ENCODE measurements around the gene COPA. TPM values are rescaled to one million over a fixed set of nuclear protein-coding genes. Genes with fewer than 3 reads are reported as not detected.

COPA gene
- polyA plus RNA-seq, 3 donors, result 76.7 to 199 (median 195) TPM

DNA sequence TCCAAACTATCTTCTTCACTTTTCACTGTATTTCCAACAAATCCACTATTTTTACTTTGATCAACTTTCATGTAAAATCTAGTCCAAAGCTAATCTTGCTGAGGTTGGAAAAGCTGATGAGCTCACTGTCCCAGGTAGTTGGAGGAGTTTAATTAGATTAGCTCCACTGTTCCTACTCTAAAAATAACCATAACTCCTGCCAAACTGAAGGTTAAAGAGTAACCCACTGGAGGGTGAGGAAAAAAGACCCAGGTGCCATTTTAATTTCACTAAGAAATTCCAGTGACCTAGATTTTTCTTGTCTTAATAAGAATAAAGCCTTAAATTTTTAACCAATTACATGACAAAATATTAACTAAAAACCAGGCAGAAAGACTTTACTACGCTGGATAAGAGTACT is 96.0 kb downstream of the COPA start:
- intact Hi-C loops (cut with micrococcal nuclease), result no loop called here
- no peak for DNase-seq
- no peak overlapping the region for H3K9ac ChIP-seq (ENCODE audit: insufficient read depth, low read length, poor library complexity, severe bottlenecking)

DNA sequence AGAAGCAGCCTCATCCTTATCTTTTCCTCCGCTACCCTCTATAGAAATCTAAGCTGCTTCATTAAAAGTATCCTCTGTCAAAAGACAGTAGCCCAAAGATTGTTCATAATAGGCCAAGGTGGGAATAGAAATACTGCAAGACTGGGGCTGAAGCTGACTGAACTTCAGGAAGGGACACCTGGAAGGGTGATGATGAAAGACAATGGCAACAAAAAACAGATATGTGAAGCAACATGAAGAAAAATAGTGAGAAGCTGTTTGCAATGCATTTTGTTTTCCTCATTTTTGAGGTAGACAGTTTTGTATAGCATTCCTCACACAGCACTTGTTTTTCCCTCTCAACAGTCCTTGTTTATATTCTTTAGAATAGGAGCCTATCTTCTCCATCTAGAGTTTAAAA is 97.6 kb downstream of the COPA start:
- H3K9me3 Mint-ChIP-seq, result no peaks in the 10 kb centered on the region
- peak overlapping the region in 1 of 7 donors; percentile 50 for H3K27ac Mint-ChIP-seq
- Histone ChIP-seq H3K4me3 (replicated peaks in 1 of 3; ENCODE audit: low read depth in 2 of 3, low read length in 3 of 3) (no peak overlapping the region), H4K20me1 (ENCODE audit: insufficient read depth, low read length) (peaks cover 63% of the 10 kb centered on the region), H2AFZ (ENCODE audit: insufficient read depth, low read depth, low read length, poor library complexity, severe bottlenecking) (no peak overlapping the region), H3K27me3 (ENCODE audit: control insufficient read depth in 2 of 2, insufficient read depth in 2 of 2, low read length in 2 of 2) (no peaks in the 10 kb centered on the region), H3K9ac (ENCODE audit: insufficient read depth, low read length, poor library complexity, severe bottlenecking) (no peak overlapping the region), H3K36me3 (replicated peaks in 1 of 2; ENCODE audit: control insufficient read depth in 1 of 2, insufficient read depth in 2 of 2, low read length in 2 of 2) (peaks cover 27 to 53% of the 10 kb centered on the region in 2 donors), H3K27ac (ENCODE audit: low read depth in 1 of 2, low read length in 2 of 2) (no peak overlapping the region), H3K4me2 (replicated peaks; ENCODE audit: extremely low read depth, low read length, poor library complexity, severe bottlenecking) (no peak overlapping the region), H3K9me3 (replicated peaks in 1 of 2; ENCODE audit: control insufficient read depth in 1 of 2, insufficient read depth in 1 of 2, low read length in 2 of 2) (no peaks in the 10 kb centered on the region), H3K79me2 (ENCODE audit: insufficient read depth, low read length) (peaks cover 61% of the 10 kb centered on the region), H3K4me1 (ENCODE audit: control insufficient read depth in 1 of 2, insufficient read depth in 2 of 2, low read length in 2 of 2) (no peaks in the 10 kb centered on the region)
- no peak overlapping the region for H3K4me3 Mint-ChIP-seq
- peaks cover 0 to 2% (median 0%) of the 10 kb centered on the region in 3 donors for H3K27me3 Mint-ChIP-seq (ENCODE audit: low read depth in 3 of 3)
- DNase-seq, result no peak
- peaks cover 52 to 58% of the 10 kb centered on the region in 2 donors for H3K36me3 Mint-ChIP-seq
- no peak for TF ChIP-seq CTCF (IDR thresholded peaks at IDR 0.05)
- intact Hi-C loops (cut with micrococcal nuclease), result no loop called here
- no CpG with 5 or more reads among the region's 1 CpG for WGBS (ENCODE audit: insufficient coverage)
- no peaks in the 10 kb centered on the region for H3K4me1 Mint-ChIP-seq

More for the DNA sequence above, 96.0 kb downstream of the COPA start:
- H3K4me2 ChIP-seq (replicated peaks; ENCODE audit: extremely low read depth, low read length, poor library complexity, severe bottlenecking), result no peak overlapping the region
- peaks cover 51 to 53% of the 10 kb centered on the region in 2 donors for H3K36me3 Mint-ChIP-seq
- no peaks in the 10 kb centered on the region for H3K9me3 ChIP-seq (replicated peaks in 1 of 2; ENCODE audit: control insufficient read depth in 1 of 2, insufficient read depth in 1 of 2, low read length in 2 of 2)
- no peak overlapping the region for H2AFZ ChIP-seq (ENCODE audit: insufficient read depth, low read depth, low read length, poor library complexity, severe bottlenecking)
- no peak overlapping the region for H3K4me3 Mint-ChIP-seq
- no peak overlapping the region for H3K27ac Mint-ChIP-seq
- no peaks in the 10 kb centered on the region for H3K9me3 Mint-ChIP-seq
- H3K4me1 ChIP-seq (ENCODE audit: control insufficient read depth in 1 of 2, insufficient read depth in 2 of 2, low read length in 2 of 2), result no peaks in the 10 kb centered on the region
- no CpG with 5 or more reads among the region's 1 CpG for WGBS (ENCODE audit: insufficient coverage)
- peaks cover 26 to 51% of the 10 kb centered on the region in 2 donors for H3K36me3 ChIP-seq (replicated peaks in 1 of 2; ENCODE audit: control insufficient read depth in 1 of 2, insufficient read depth in 2 of 2, low read length in 2 of 2)
- no peak for TF ChIP-seq CTCF (IDR thresholded peaks at IDR 0.05)
- H3K27me3 ChIP-seq (ENCODE audit: control insufficient read depth in 2 of 2, insufficient read depth in 2 of 2, low read length in 2 of 2), result no peaks in the 10 kb centered on the region
- H3K79me2 ChIP-seq (ENCODE audit: insufficient read depth, low read length), result peaks cover 77% of the 10 kb centered on the region
- H3K27ac ChIP-seq (ENCODE audit: low read depth in 1 of 2, low read length in 2 of 2), result no peak overlapping the region
- H3K4me1 Mint-ChIP-seq, result no peaks in the 10 kb centered on the region
- no peak overlapping the region for H3K4me3 ChIP-seq (replicated peaks in 1 of 3; ENCODE audit: low read depth in 2 of 3, low read length in 3 of 3)
- H4K20me1 ChIP-seq (ENCODE audit: insufficient read depth, low read length), result peaks cover 76% of the 10 kb centered on the region
- H3K27me3 Mint-ChIP-seq (ENCODE audit: low read depth in 3 of 3), result peaks cover 0 to 3% (median 0%) of the 10 kb centered on the region in 3 donors
